Measurements from ENCODE around the gene ZNF664. TPM values are rescaled to one million over a fixed set of nuclear protein-coding genes. Genes with fewer than 3 reads are reported as not detected.
A peak's percentile ranks its signal among the peaks of the same experiment; 100 is the strongest.

Gene ZNF664
- total RNA-seq, 4 donors from 2014 or later: 25.0 to 100 (median 40.2) TPM

- H3K9me3 ChIP-seq: no peaks in the 10 kb centered on the region
- TF ChIP-seq POLR2A (IDR thresholded peaks at IDR 0.05) (no peak), CTCF (IDR thresholded peaks at IDR 0.05) (no peak)
- WGBS, 2 donors: 86 to 88% methylated on average over 2 of the region's 2 CpGs
- H3K36me3 ChIP-seq: peaks cover 0 to 50% (median 8%) of the 10 kb centered on the region in 3 donors
- H3K27me3 ChIP-seq: no peaks in the 10 kb centered on the region
- DNase-seq: no peak
- peak overlapping the region in 1 of 4 donors; percentile 25 for H3K27ac ChIP-seq
- intact Hi-C loops (cut with DNase I): no loop called here
- no peak overlapping the region for H3K4me3 ChIP-seq
- H3K4me1 ChIP-seq: peaks cover 0 to 53% (median 18%) of the 10 kb centered on the region in 3 donors
Observed at GRCh38 chr12:123998344-123998990, 25.5 kb downstream of the ZNF664 start.

GRCh38 chr12:123998991-123999359 lies 26.0 kb downstream of the ZNF664 start:
- Histone ChIP-seq H3K4me1 (peaks cover 0 to 55% (median 18%) of the 10 kb centered on the region in 3 donors), H3K9me3 (no peaks in the 10 kb centered on the region), H3K4me3 (no peak overlapping the region), H3K36me3 (peaks cover 0 to 55% (median 8%) of the 10 kb centered on the region in 3 donors), H3K27me3 (no peaks in the 10 kb centered on the region), H3K27ac (peak overlapping the region in 1 of 4 donors; percentile 25)
- 73 to 88% methylated on average over 2 of the region's 2 CpGs for WGBS, 2 donors
- DNase-seq: no peak
- intact Hi-C loops (cut with DNase I): no loop called here
- TF ChIP-seq CTCF (IDR thresholded peaks at IDR 0.05): no peak
- TF ChIP-seq POLR2A (IDR thresholded peaks at IDR 0.05): no peak

GRCh38 chr12:124000111-124000510 lies 27.1 kb downstream of the ZNF664 start:
- H3K36me3 ChIP-seq: peaks cover 0 to 67% (median 8%) of the 10 kb centered on the region in 3 donors

GRCh38 chr12:124001343-124001742 lies 28.3 kb downstream of the ZNF664 start:
- intact Hi-C loops (cut with DNase I): no loop called here
- peaks cover 0 to 38% (median 5%) of the 10 kb centered on the region in 3 donors for H3K4me1 ChIP-seq
- H3K9me3 ChIP-seq: no peaks in the 10 kb centered on the region
- H3K27me3 ChIP-seq: no peaks in the 10 kb centered on the region
- H3K36me3 ChIP-seq: peaks cover 0 to 78% (median 8%) of the 10 kb centered on the region in 3 donors
- no peak overlapping the region for H3K4me3 ChIP-seq
- no peak overlapping the region for H3K27ac ChIP-seq
- 89 to 90% methylated on average over 7 of the region's 7 CpGs for WGBS, 2 donors
- DNase-seq: no peak
- TF ChIP-seq CTCF (IDR thresholded peaks at IDR 0.05) (no peak), POLR2A (IDR thresholded peaks at IDR 0.05) (no peak)

More at GRCh38 chr12:124000111-124000510, 27.1 kb downstream of the ZNF664 start:
- Histone ChIP-seq H3K27me3 (no peaks in the 10 kb centered on the region), H3K9me3 (no peaks in the 10 kb centered on the region), H3K27ac (no peak overlapping the region), H3K4me3 (no peak overlapping the region), H3K4me1 (peaks cover 0 to 48% (median 12%) of the 10 kb centered on the region in 3 donors)
- intact Hi-C loops (cut with DNase I): no loop called here
- no peak for DNase-seq
- TF ChIP-seq POLR2A (IDR thresholded peaks at IDR 0.05): no peak
- WGBS, 2 donors: 80 to 90% methylated on average over 5 of the region's 5 CpGs

- intact Hi-C loops (cut with DNase I): no loop called here
- H3K4me1 ChIP-seq: peaks cover 0 to 44% (median 5%) of the 10 kb centered on the region in 3 donors
- no peaks in the 10 kb centered on the region for H3K9me3 ChIP-seq
- no peak overlapping the region for H3K27ac ChIP-seq
- H3K27me3 ChIP-seq: no peaks in the 10 kb centered on the region
- H3K36me3 ChIP-seq: peaks cover 0 to 86% (median 8%) of the 10 kb centered on the region in 3 donors
- WGBS, 2 donors: 83 to 90% methylated on average over 6 of the region's 6 CpGs
- no peak for TF ChIP-seq CTCF (IDR thresholded peaks at IDR 0.05)
- no peak for TF ChIP-seq POLR2A (IDR thresholded peaks at IDR 0.05)
- no peak overlapping the region for H3K4me3 ChIP-seq
- no peak for DNase-seq
Observed at GRCh38 chr12:124002021-124002644, 29.1 kb downstream of the ZNF664 start.

Measured in esophagus squamous epithelium (tissue), 5 donors.